HepG2 (cell line): ENCODE results near the gene UMPS. TPM values are rescaled to one million over a fixed set of nuclear protein-coding genes. Genes with fewer than 3 reads are reported as not detected.

ENCODE experiments used
- CAMTA2 ChIP-seq: sonication (generic); formaldehyde crosslinking; IDR thresholded peaks from 2 replicates; pipeline ENCODE4 v1.4.0; 2020; ENCODE audit warnings: mild to moderate bottlenecking, missing genetic modification reagents, borderline replicate concordance
- CCDC6 ChIP-seq: sonication (generic); formaldehyde crosslinking; IDR thresholded peaks from 2 replicates; pipeline ENCODE4 v1.8.1; 2022; ENCODE audit warnings: mild to moderate bottlenecking, missing genetic modification reagents, moderate library complexity
- HOXA7 ChIP-seq: sonication (generic); formaldehyde crosslinking; IDR thresholded peaks from 2 replicates; pipeline ENCODE4 v1.8.1; 2022; ENCODE audit warnings: mild to moderate bottlenecking, missing genetic modification reagents, moderate library complexity
- KAT7 ChIP-seq: IDR thresholded peaks from 2 replicates; pipeline ENCODE4 v1.6.1; 2018; ENCODE audit warnings: borderline replicate concordance, missing compliant biosample characterization
- KDM3A ChIP-seq: IDR thresholded peaks from 2 replicates; pipeline ENCODE4 v1.6.1; 2018; ENCODE audit warnings: low read depth, missing compliant biosample characterization
- MED8 ChIP-seq: sonication (generic); formaldehyde crosslinking; IDR thresholded peaks from 2 replicates; pipeline ENCODE4 v1.8.1; 2023; ENCODE audit warnings: mild to moderate bottlenecking, missing genetic modification reagents; ENCODE audit not compliant: insufficient replicate concordance
- NFE2 ChIP-seq: sonication (generic); formaldehyde crosslinking; IDR thresholded peaks from 2 replicates; pipeline ENCODE4 v1.4.0; 2020; ENCODE audit warnings: missing genetic modification reagents
- NKX3-1 ChIP-seq: sonication (generic); formaldehyde crosslinking; IDR thresholded peaks from 2 replicates; pipeline ENCODE4 v1.5.0; 2020; ENCODE audit warnings: missing genetic modification reagents
- POLR2AphosphoS5 ChIP-seq: IDR thresholded peaks from 2 replicates; pipeline ENCODE4 v1.6.1; 2012; ENCODE audit warnings: low read depth, low read length
- RFX1 ChIP-seq: fragments of 450-650 bp; IDR thresholded peaks from 2 replicates; pipeline ENCODE4 v1.6.1; 2017
- RORA ChIP-seq: sonication (generic); formaldehyde crosslinking; IDR thresholded peaks from 2 replicates; pipeline ENCODE4 v1.5.0; 2020; ENCODE audit warnings: mild to moderate bottlenecking, missing genetic modification reagents, moderate library complexity
- SOX13 ChIP-seq, 3 experiments: fragments of 450-650 bp in 1 of 3; sonication (generic) in 1 of 3; formaldehyde crosslinking in 1 of 3; IDR thresholded peaks in 2 of 3; conservative IDR thresholded peaks in 1 of 3; 2 replicates each; pipeline versions ENCODE4 v1.5.0 to v1.6.1; 2016 to 2020; ENCODE audit warnings: antibody characterized with exemption in 1 of 3, mild to moderate bottlenecking in 1 of 3, missing compliant biosample characterization in 1 of 3, missing genetic modification reagents in 1 of 3, moderate library complexity in 1 of 3
- TBX2 ChIP-seq: sonication (generic); formaldehyde crosslinking; IDR thresholded peaks from 2 replicates; pipeline ENCODE4 v1.5.0; 2020; ENCODE audit warnings: missing genetic modification reagents, mild to moderate bottlenecking, borderline replicate concordance
- ZBTB3 ChIP-seq: sonication (generic); formaldehyde crosslinking; IDR thresholded peaks from 2 replicates; pipeline ENCODE4 v1.4.0; 2020; ENCODE audit warnings: low read depth, mild to moderate bottlenecking, moderate library complexity, missing genetic modification reagents, borderline replicate concordance
- ZNF10 ChIP-seq: sonication (generic); formaldehyde crosslinking; IDR thresholded peaks from 2 replicates; pipeline ENCODE4 v1.4.0; 2020; ENCODE audit warnings: mild to moderate bottlenecking, low read depth, missing genetic modification reagents, borderline replicate concordance
- ZNF264 ChIP-seq: sonication (generic); formaldehyde crosslinking; IDR thresholded peaks from 2 replicates; pipeline ENCODE4 v1.4.0; 2020; ENCODE audit warnings: missing genetic modification reagents
- ZNF550 ChIP-seq: sonication (generic); formaldehyde crosslinking; IDR thresholded peaks from 2 replicates; pipeline ENCODE4 v1.4.0; 2020; ENCODE audit warnings: mild to moderate bottlenecking, missing genetic modification reagents, borderline replicate concordance
- ZNF564 ChIP-seq: sonication (generic); formaldehyde crosslinking; IDR thresholded peaks from 2 replicates; pipeline ENCODE4 v1.8.1; 2023; ENCODE audit warnings: mild to moderate bottlenecking, missing genetic modification reagents
- ZNF713 ChIP-seq: sonication (generic); formaldehyde crosslinking; IDR thresholded peaks from 2 replicates; pipeline ENCODE4 v1.4.0; 2020; ENCODE audit warnings: mild to moderate bottlenecking, missing genetic modification reagents
- ZNF839 ChIP-seq: sonication (generic); formaldehyde crosslinking; IDR thresholded peaks from 2 replicates; pipeline ENCODE4 v1.4.0; 2020; ENCODE audit warnings: missing genetic modification reagents, mild to moderate bottlenecking, borderline replicate concordance
- polyA plus RNA-seq, 8 experiments: library from polyadenylated mRNA; depleted of rRNA in 3 of 8; stranded (reverse) in 7 of 8; unstranded in 1 of 8; fragments of >200 nt; fragmentation: Illumina TruSeq in 4 of 8; extraction: Trizol in 4 of 8; gene quantifications; 2 replicates each; pipeline versions ENCODE4 v1.2.1 to v1.2.3, GENCODE V29; 2011 to 2016; ENCODE audit warnings: low read depth in 4 of 8, missing spikeins in 1 of 8, mixed read lengths in 1 of 8; ENCODE audit not compliant: insufficient read depth in 1 of 8
- total RNA-seq, 5 experiments: library from RNA; depleted of rRNA; stranded (reverse); fragments of >200 nt; fragmentation: Illumina TruSeq; extraction: Trizol; gene quantifications; 2 replicates each; pipeline ENCODE4 v1.2.3, GENCODE V29; 2016; ENCODE audit warnings: low read depth in 1 of 5
- TF ChIP-seq, protein P1 (sequence below): sonication (generic); formaldehyde crosslinking; conservative IDR thresholded peaks from 2 replicates; pipeline ENCODE4 v1.8.0; 2022; ENCODE audit warnings: missing genetic modification reagents
- TF ChIP-seq, protein P2 (sequence below): IDR thresholded peaks from 2 replicates; pipeline ENCODE4 v1.6.1; 2016; ENCODE audit warnings: missing genetic modification reagents, missing compliant biosample characterization
- TF ChIP-seq, protein P3 (sequence below): sonication (generic); formaldehyde crosslinking; IDR thresholded peaks from 2 replicates; pipeline ENCODE4 v1.4.0; 2020; ENCODE audit warnings: missing genetic modification reagents

Gene UMPS
- total and polyA plus RNA-seq, 2 of the 13 experiments (the other 11 are each of a cell fraction or from before 2014, with no cell fraction given) = 52.7 to 74.2 TPM

- TF ChIP-seq, protein P1, sequence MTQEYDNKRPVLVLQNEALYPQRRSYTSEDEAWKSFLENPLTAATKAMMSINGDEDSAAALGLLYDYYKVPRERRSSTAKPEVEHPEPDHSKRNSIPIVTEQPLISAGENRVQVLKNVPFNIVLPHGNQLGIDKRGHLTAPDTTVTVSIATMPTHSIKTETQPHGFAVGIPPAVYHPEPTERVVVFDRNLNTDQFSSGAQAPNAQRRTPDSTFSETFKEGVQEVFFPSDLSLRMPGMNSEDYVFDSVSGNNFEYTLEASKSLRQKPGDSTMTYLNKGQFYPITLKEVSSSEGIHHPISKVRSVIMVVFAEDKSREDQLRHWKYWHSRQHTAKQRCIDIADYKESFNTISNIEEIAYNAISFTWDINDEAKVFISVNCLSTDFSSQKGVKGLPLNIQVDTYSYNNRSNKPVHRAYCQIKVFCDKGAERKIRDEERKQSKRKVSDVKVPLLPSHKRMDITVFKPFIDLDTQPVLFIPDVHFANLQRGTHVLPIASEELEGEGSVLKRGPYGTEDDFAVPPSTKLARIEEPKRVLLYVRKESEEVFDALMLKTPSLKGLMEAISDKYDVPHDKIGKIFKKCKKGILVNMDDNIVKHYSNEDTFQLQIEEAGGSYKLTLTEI (CRISPR knock-in tag) = no peak
- TF ChIP-seq, protein P2, sequence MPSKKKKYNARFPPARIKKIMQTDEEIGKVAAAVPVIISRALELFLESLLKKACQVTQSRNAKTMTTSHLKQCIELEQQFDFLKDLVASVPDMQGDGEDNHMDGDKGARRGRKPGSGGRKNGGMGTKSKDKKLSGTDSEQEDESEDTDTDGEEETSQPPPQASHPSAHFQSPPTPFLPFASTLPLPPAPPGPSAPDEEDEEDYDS = peak; percentile 89
- TF ChIP-seq, protein P3, sequence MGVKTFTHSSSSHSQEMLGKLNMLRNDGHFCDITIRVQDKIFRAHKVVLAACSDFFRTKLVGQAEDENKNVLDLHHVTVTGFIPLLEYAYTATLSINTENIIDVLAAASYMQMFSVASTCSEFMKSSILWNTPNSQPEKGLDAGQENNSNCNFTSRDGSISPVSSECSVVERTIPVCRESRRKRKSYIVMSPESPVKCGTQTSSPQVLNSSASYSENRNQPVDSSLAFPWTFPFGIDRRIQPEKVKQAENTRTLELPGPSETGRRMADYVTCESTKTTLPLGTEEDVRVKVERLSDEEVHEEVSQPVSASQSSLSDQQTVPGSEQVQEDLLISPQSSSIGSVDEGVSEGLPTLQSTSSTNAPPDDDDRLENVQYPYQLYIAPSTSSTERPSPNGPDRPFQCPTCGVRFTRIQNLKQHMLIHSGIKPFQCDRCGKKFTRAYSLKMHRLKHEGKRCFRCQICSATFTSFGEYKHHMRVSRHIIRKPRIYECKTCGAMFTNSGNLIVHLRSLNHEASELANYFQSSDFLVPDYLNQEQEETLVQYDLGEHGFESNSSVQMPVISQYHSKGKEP (CRISPR knock-in tag) = no peak
- TF ChIP-seq KDM3A = 0 out of 2 replicates have a peak, but pooled peaks have one; percentile 18
- TF ChIP-seq ZNF550 (CRISPR knock-in tag) = no peak
- TF ChIP-seq ZNF10 (CRISPR knock-in tag) = no peak
- TF ChIP-seq NFE2 = no peak
- TF ChIP-seq CCDC6 (CRISPR knock-in tag) = no peak
- TF ChIP-seq MED8 (CRISPR knock-in tag) = no peak
- peak; percentile 81; the same call in 1 of the 2 replicates for TF ChIP-seq ZNF264 (CRISPR knock-in tag)
- TF ChIP-seq ZNF713 = no peak
- no peak for TF ChIP-seq ZNF564 (CRISPR knock-in tag)
- no peak for TF ChIP-seq RORA (CRISPR knock-in tag)
- TF ChIP-seq POLR2AphosphoS5 = peak; percentile 84
- TF ChIP-seq CAMTA2 (CRISPR knock-in tag) = no peak
- TF ChIP-seq HOXA7 = no peak
- peak; percentile 80 for TF ChIP-seq SOX13 (IDR thresholded peaks at IDR 0.05)
- peak in 1 of 2 experiments; percentile 96; a peak in 2 of 4 replicates for TF ChIP-seq SOX13 (CRISPR knock-in tag; conservative IDR thresholded peaks at IDR 0.05 in 1 of 2, IDR thresholded peaks at IDR 0.05 in 1 of 2)
- peak; percentile 84 for TF ChIP-seq TBX2
- no peak for TF ChIP-seq NKX3-1 (CRISPR knock-in tag)
- peak; percentile 52; the same call in 1 of the 2 replicates for TF ChIP-seq KAT7
- no peak for TF ChIP-seq ZNF839 (CRISPR knock-in tag)
- no peak; the same call in 1 of the 2 replicates for TF ChIP-seq ZBTB3 (CRISPR knock-in tag)
- TF ChIP-seq RFX1 = no peak
These were observed 30.4 kb upstream of the UMPS start (continued) for GRCh38 chr3:124699686-124700396.
